ENCODE measurements around the gene HMCN2.

Gene HMCN2

DNA sequence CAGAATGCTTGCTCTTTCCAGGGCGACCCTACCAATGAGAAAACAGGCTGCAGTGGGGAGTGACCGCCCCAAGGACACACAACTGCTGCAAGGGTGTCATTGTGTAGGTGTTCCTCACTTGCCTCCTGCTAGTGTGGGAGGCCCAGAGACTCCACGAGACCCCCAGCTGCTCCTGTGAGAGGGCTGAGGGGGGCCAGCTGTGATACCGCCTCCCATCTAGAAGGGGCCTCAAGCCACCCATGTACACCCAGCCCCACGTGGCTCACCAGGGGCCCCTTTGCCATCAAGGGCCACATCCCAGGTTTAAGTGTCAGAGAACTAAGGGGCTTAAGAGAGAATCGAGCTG, 177.9 kb downstream of the HMCN2 start:
- no peak for DNase-seq

DNA sequence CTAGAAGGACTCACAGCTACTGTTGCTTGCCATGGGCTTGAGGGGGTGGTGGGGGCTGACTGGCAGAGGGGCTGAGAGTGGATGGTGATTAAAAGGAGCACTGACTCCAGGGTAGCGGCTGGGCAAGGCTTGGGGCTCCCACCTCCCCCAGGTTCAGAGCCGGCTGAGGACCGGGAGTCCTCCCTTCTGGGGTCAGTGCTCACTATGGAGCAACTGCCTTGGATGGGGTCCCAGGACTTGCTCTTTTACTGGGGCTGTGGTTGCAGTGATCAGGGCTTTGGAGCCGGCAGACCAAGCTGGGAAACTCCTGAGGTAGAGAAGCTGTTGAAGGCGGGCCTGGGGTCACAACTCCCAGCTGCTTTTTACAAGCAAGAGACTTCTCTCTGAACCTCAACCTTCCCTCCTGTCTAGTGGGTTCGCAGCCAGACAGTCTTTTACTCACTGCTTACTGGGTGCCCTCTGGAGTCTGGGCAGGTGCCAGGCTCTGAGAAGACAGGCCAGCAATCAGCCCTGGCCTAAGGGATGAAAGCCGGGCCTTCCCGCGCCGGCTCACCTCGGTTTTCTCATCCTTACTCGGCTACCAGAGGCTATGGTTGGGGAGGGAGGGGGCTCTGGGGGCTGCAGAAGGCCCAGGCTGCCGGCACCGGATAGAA, 178.4 kb downstream of the HMCN2 start:
- DNase-seq, result no peak

DNA sequence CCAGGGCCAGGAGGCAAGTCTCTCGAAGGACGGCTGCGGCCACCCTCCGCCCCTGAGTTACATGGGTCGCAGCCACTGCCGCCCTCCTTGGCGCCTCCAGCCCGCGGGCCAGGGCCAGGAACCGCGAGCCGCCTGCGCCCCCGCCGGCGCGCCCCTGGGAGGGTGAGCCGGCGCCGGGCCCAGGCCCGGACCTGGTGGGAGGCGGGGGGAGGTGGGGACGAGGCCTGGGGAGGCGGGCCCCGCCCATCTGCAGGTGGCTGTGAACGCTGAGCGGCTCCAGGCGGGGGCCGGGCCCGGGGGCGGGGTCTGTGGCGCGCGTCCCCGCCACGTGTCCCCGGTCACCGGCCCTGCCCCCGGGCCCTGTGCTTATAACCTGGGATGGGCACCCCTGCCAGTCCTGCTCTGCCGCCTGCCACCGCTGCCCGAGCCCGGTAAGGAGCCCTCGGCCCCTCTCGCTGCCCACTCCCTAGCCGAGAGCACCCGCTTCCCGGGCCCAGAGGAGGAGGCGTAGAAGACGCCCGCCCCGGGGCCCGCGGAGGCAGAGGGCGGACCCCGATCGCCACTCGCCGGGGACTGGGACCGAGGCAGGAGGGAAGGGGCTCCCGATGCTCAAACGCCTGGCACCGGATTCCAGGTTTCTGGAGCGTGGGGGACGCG, 179.1 kb downstream of the HMCN2 start, which contains the start of gene ASS1:
Gene ASS1, plus strand, starts transcription at position 397 of the 657 bp plus-strand sequence. CDS start 7,268 bp downstream, outside the sequence.
- peak; percentile 62 for DNase-seq

DNA sequence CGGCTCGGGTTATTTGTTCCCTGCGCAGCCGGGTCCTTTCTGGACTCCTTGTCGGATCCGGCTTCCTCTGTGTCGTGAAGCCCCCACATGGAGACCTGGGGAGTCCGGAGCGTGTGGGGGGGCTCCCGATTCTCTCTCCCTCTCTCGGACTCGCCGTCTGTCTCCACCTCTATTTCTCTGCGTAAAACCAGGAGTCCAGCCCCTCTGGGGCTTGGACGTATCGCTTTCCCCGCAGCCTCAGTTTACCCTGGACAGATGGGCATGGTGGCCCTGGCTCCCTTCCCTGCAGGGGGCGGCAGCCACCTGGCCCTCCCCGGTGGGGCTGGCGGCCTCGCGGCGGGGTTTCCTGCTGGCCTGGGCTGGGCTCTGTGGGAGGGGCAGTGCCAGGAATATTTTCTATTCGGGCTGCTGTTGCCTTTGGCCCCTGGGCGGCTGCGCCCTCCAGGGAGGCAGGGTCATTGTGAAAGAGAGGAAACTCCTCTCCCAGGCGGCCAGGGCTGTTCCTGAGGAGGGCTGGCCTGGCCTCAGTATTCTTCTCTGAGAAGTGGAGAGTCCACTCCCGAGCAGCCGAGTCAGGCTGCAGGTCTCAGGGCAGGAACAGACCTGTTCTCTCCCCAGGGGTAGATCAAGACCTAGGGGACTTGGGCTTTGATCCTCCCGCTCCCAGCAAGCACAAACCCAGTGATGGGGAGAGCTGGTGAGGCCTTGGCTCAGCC, 179.9 kb downstream of the HMCN2 start:
- no peak for DNase-seq

DNA sequence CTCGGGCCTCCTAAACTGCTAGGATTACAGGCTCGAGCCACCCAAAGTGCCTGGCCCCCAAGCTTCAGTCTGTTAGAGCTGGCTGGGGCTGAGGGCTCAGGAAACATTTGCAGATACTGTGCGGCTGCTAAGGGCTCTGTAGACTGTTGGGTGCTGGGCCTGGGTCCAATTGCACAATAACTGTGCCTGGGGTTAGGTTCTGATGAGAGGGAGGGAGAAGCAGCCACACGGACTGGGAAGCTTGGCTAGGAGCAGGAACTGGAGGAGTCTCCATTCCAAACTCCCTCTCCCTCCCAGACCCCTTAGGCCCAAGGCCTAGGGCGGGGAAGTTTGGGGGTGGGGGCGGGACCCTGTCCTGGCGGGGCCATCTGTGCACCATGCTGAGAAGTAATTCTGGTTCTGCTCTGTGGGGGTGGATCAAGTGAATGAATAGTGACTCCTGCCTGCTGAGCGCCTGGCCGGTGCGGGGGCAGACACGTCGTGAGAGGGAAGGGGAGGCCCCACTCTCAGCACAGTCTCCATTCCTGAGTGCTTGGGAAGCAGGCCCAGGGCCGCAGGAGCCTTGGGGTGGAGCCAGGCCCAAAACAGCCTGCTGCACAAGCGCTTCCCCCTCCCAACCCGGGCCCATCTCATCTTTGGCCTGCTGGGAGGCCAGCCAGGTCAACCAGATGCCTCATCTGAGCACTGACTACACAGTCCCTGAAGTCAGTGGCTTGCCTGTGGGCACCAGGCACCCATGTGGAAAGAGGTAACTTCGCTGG, 180.7 kb downstream of the HMCN2 start:
- no peak for DNase-seq

DNA sequence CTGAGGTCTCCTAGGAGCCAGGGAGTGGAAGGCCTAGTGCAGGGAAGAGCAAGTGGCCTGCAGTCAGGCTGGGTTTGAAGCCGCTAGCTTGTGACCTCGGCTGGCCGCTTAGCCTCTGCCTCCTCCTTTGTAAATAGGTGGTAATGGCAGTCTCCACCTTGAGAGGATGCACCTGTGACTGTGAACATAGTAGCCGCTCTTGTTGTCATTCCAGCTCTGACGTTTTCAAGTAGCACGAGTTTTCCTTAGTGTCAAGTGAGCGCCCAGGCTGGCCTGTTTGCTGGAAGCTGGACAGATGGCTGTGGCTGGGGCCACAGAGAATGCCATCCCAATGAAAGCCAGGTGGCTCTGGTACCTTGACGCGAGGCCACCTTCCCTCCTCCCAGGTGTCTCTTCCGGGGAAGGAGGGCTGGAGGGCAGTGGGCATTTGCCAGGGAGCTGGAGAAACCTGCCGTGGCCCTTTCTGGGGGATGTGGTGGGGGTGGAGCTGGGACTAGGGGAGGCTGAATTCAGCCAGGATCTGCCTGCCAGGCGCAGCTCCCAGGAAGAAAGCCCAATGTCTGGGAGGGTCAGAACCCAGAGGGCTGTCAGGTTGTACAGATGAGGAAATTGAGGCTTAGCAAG, 181.7 kb downstream of the HMCN2 start:
- DNase-seq, result no peak

DNA sequence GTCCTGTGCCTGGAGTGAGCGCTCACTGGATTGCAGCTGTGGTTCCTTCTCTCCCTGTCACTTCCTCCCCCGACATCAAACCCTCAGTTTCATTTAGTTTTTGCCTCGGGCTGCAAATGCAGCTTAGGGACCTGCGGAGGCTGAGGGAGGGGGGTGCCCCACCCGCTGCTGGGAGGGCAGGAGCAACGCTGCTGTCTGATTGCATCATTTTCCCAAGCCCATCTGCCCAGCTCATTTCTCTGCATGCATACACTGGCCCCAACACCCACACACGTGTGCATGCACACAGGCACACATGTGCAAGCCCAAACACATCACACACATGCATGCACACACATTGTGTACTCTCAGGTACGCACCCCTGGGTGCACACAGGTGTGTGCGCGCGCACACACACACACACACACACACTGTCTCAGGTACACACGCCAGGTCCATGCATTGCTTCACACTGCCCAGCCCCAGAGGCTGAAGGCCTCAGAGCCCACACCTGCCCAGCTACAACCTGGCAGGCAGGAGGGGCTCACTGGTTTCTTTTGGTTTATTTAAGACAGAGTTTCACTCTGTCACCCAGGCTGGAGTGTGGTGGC, 182.6 kb downstream of the HMCN2 start:
- no peak for DNase-seq

DNA sequence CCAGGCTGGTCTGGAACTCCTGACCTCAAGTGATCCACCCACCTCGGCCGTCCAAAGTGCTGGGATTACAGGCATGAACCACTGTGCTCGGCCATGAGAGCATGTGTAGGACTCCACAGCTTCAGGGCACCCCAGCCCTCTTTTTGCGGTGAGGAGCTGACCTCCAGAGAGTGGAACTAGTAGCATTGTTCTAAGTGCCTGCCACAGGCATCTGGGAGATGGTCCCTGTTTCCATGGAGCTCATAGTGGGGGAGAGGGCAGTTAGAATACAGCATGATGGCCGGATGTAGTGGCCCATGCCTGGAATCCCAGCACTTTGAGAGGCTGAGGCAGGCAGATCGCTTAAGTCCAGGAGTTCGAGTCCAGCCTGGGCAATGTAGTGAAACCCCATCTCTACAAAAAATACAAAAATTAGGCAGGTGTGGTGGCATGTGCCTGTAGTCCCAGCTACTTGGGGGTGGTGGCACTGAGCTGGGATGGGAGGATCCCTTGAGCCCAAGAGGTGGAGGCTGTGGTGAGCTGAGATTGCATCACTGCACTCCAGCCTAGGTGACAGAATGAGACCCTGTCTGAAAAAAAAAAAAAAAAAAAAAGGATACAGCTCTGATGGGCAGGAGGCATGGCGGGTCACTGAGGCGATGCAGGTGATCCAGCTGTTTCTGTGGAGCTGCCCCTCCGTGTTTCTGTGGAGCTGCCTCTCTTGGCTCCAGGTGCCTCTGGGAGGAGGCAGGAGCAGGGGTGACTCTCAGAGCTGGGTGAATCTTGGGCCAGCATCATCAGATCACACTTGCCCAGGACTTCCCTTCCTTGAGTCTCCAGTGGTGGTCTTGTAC, 183.4 kb downstream of the HMCN2 start:
- no peak for DNase-seq

DNA sequence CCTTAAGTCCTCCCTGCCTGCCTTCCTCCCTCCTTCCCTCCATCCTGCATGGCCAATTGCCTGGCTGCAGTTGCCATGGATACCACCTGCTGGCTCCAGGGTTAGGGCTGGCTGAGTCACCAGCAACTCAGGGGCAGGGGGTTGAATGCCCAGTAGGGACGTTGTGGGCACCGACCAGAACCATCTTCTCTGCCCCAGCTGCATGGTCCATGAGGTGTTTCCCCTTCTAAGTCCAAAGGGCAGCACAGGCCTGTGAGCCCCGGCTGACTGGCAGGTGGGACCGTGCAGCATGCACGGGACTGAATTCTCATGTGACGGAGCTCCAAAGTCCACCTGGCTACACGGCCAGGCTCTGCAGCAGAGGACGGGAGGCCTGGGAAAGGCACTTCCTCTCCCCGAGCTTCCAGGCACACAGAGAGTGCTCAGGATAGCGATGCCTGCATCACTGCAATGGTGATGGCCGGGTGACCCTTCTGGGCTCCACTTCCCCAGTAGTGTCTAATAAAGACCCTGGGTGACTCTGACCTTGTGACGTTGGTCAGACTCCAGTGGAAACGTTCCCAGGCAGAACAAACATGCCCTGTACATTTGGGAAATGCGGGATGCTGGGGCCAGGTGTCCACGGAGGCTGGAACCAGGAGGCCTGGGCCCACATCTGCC, 184.9 kb downstream of the HMCN2 start:
- no peak for DNase-seq

DNA sequence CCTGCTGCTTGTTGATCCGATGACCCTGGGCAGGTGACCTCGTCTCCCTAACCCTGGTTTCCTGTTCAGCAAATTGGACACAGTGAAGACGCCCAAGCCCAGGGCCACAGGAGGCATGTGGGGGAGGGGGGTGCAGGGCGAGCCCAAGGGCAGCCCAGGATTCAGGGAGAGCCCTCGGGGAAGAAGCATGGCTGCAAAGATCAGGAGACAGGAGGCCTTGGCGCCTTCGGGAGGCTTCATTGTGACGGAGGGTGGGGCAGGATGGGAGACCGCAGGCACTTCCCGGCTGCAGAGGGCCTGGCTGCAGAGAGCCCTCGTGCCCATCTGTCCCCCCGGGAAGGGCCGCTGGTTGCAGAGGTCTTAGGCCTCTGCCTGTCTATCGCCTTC, 185.4 kb downstream of the HMCN2 start:
- no peak for DNase-seq

DNA sequence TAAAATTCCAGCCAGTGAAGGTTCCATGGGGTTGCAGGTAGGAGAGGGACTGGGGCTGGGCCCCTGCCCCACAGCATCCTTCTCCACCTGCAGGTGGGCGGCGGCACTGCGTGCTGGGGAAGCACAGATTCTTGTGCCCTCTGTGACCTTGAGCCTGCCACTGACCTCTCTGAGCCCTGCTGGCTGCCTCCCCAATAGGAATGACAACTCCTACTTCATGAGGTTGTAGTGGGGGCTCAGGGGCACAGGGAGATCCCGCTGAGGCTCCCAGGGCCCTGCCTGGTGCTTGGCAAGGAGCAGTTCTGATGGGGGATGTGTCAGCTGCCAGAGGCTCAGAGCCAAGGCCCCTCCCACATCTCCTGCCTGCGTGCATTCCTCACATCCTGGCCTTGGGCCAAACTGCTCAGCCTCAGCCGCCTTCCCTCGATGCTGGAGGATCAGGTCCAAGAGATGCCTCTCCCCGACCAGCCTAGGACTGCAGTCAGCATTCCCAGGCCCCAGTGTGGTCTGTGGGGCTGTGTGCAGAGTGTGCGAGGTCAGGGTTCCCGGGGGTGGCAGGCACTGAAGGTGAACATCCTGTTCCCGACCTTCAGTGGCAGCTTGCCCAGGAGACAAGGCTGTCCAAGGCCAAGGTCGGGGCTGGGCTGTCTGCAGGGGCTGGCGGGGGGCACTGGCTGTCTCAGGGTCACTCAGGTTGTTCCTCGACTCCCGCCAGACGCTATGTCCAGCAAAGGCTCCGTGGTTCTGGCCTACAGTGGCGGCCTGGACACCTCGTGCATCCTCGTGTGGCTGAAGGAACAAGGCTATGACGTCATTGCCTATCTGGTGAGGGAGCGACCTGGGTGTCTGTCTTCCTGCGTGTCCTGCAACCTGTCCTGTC, 186.2 kb downstream of the HMCN2 start:
- DNase-seq, result peak; percentile 50

DNA sequence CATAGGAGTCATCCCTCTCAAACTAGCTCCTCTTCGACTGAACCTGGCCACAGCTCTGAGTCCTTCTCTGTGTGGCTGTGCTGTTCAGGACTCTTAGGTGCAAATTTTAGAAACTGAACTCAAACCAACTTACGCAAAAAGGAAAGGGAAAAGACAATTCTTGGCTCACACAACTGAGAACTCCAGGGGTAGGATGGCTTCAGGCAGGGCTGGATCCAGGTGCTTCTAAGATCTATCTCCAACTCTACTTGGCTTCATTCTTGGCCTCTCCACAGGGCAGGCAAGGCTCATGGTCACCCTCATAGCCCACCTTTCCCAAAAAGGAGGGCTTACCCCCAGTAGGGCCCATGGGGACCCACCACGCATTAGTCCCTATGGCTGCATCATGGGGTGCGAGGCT, 187.3 kb downstream of the HMCN2 start:
- no peak for DNase-seq

DNA sequence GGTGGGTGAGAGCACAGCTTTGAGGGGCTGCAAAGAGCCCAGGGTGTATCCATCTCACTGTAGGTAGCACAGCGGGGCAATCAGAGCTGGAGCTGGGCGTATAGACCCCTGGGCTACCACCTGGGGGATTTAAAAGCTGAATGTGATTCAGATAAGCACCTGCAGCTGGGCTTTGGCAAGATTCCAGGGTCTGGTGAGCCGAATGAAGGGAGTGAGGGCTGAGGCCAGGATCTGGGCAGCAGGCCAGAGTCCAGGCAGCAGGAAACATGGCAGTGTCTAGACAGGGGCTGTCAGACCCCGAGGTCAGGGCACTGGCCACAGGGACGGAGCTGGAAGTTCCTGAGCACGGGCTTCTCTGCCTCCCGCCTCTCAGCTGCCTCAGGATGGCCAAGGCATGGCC, 187.9 kb downstream of the HMCN2 start:
- no peak for DNase-seq

DNA sequence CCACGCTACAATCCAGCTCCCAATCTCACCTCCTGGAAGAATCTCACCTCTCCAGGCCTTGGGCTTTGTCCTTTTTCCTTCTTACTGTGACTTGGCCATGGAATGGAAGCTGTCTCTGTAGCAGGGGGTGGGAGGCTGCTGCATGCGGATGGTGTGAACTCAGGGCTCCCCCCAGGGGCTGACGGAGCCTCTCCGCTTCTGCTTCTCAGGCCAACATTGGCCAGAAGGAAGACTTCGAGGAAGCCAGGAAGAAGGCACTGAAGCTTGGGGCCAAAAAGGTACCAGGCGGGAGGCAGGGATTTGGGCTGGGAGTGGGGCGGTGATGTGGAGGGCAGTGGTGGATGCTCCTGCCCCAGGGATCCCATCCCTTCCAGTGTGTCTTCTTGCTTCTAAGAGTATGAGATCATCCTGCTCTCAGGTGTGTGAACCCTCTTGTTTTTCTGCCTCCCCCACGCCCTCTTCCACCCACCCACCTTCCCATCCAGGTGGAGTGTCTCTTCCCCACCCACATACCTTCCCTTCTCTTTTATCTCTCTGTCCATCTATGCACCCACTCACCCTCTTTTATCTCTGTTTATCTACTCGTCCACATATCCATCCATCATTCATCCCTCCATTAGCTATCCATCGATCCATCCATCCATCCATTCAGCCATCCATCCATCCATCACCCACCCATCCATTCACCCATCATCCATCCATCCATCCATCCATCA, 188.7 kb downstream of the HMCN2 start:
- no peak for DNase-seq

DNA sequence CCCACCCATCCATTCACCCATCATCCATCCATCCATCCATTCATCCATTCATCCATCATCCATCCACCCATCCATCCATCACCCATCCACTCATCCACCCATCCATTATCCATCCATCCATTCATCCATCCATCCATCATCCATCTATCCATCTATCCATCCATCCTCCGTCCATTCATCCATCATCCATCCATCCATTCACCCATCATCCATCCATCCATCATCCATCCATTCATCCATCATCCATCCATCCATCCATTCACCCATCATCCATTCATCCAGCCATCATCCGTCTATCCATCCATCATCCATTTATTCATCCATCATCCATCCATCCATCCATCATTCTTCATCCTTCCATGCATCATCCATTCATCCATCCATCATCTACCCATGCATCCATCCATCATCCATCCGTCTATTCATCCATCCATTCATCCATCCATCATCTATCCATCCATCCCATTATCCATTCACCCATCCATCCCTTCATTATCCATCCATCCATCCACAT, 189.3 kb downstream of the HMCN2 start:
- no peak for DNase-seq

DNA sequence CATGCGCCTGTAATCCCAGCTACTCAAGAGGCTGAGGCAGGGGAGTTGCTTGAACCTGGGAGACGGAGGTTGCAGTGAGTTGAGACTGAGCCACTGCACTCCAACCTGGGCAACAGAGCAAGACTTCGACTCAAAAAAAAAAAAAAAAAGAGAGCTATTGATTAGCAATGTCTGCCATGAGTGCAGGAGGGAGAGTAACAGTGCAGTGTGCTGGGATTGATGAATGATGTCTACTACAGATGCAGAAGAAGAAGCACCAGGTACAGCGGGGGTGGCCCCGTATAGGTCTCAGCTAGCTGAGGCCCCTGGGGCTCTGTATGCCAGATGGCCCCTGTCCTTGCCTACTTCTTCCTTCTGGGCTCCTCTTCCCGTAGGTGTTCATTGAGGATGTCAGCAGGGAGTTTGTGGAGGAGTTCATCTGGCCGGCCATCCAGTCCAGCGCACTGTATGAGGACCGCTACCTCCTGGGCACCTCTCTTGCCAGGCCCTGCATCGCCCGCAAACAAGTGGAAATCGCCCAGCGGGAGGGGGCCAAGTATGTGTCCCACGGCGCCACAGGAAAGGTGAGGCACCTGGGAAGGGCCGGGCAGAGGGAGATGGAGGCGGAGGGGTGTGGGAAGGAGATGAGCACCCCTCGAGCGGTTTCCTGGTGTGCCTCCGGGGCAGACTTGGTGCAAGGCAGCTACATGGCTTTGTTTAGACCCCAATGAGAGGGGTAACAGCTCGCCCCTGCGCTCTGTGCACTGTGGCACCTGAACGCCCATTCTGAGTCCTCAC, 192.7 kb downstream of the HMCN2 start:
- DNase-seq, result no peak

DNA sequence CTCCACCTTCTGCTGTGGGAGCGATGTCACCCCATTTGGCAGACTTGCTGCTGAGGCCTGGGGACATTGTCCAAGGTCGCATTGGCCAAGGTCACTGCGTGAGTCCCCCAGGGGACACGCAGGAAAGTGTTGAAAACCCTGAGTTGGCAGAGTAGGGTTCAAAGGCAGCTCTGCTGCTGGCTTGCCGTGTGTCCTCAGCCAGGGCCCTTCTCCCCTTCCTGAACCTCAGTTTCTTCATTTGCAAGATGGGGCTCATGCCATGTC, 193.2 kb downstream of the HMCN2 start:
- DNase-seq, result no peak

DNA sequence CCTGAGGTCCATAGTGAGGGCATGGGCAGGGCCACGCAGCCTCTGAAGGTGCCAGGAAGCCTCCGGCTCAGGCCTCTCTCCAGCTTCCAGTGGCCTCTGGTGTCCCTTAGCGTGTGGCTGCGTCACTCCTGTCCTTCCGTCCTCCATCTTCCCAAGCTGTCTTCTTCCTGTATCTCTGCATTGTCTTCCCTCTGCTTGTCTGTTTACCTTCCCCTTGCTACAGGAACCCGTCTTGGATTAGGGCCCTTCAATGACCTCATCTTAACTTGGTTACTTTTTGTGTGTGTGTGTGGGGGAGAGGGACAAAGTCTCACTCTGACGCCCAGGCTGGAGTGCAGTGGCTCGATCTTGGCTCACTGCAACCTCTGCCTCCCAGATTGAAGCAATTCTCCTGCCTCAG, 193.6 kb downstream of the HMCN2 start:
- DNase-seq, result no peak
